ENCODE data around the gene PRDX5. TPM values are rescaled to one million over a fixed set of nuclear protein-coding genes. Genes with fewer than 3 reads are reported as not detected.
A peak's percentile ranks its signal among the peaks of the same experiment; 100 is the strongest.

Gene PRDX5
- total and polyA plus RNA-seq, 2 donors (not counting 1 experiment from before 2014, with no cell fraction given): 50.4 to 95.5 TPM

DNA sequence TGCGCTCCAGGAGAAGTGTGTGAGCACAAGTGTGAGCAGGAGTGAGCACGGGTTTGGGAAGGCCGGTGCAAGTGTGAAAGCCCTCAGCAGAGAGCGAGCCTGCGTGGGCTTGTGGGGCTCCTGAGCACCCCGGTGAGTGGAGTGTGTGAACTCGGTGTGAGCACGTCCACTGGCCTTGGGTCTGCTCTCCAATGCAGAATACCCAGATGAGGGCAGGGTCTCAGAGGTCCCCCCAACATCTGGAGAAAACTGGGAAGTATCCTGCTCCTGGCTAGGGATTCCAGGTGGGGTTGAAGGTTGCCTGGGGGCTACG, 11.4 kb upstream of the PRDX5 start:
- peaks cover 11 to 27% of the 10 kb centered on the region in 2 donors for H3K4me1 ChIP-seq (ENCODE audit: control insufficient read depth in 2 of 2, insufficient read depth in 2 of 2, low read length in 2 of 2)
- Mint-ChIP-seq H3K27ac (peak overlapping the region; percentile 95), H3K27me3 (no peaks in the 10 kb centered on the region), H3K9me3 (ENCODE audit: insufficient read depth) (no peaks in the 10 kb centered on the region), H3K4me1 (peaks cover 19% of the 10 kb centered on the region), H3K4me3 (peak overlapping the region; percentile 98)
- peaks cover 0 to 12% (median 3%) of the 10 kb centered on the region in 4 experiments for H3K27me3 ChIP-seq (replicated peaks in 1 of 4; ENCODE audit: control extremely low read depth in 1 of 4, control insufficient read depth in 3 of 4, insufficient read depth in 4 of 4, low read length in 3 of 4)
- H3K27ac ChIP-seq (ENCODE audit: low read length in 2 of 2): peak overlapping the region in 1 of 2 donors; percentile 66
- no peak for DNase-seq
- ATAC-seq (ENCODE audit: low read depth): no peak
- ChIA-PET POLR2A (no interaction called here), CTCF (interaction anchor here (2.6 to 5.3 kb wide), 2 partner anchors 11 to 48 kb away, joined by 11 to 52 read pairs; partner anchors contain the start of genes PRDX5 and TRMT112)
- peaks cover 22% of the 10 kb centered on the region for H4K20me1 ChIP-seq (ENCODE audit: control insufficient read depth, insufficient read depth, low read length, poor library complexity, severe bottlenecking)
- no peak for TF ChIP-seq EZH2 (IDR thresholded peaks at IDR 0.05; ENCODE audit: borderline replicate concordance, insufficient read depth, low read depth, low read length, poor library complexity, severe bottlenecking)
- TF ChIP-seq, protein P1, sequence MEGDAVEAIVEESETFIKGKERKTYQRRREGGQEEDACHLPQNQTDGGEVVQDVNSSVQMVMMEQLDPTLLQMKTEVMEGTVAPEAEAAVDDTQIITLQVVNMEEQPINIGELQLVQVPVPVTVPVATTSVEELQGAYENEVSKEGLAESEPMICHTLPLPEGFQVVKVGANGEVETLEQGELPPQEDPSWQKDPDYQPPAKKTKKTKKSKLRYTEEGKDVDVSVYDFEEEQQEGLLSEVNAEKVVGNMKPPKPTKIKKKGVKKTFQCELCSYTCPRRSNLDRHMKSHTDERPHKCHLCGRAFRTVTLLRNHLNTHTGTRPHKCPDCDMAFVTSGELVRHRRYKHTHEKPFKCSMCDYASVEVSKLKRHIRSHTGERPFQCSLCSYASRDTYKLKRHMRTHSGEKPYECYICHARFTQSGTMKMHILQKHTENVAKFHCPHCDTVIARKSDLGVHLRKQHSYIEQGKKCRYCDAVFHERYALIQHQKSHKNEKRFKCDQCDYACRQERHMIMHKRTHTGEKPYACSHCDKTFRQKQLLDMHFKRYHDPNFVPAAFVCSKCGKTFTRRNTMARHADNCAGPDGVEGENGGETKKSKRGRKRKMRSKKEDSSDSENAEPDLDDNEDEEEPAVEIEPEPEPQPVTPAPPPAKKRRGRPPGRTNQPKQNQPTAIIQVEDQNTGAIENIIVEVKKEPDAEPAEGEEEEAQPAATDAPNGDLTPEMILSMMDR (IDR thresholded peaks at IDR 0.05): no peak
- H3K9me3 ChIP-seq (ENCODE audit: control extremely low read depth in 1 of 3, control insufficient read depth in 2 of 3, insufficient read depth in 1 of 3, low read length in 2 of 3): peaks cover 0 to 3% (median 0%) of the 10 kb centered on the region in 3 donors
- peaks cover 40% of the 10 kb centered on the region for H3K79me2 ChIP-seq (ENCODE audit: control insufficient read depth, insufficient read depth, low read length)
- intact Hi-C loops (cut with micrococcal nuclease): loop anchor here (1.0 to 10.0 kb wide), 2 partner anchors 49 to 472 kb away; partner anchors contain the start of gene MARK2
- H3K4me2 ChIP-seq (replicated peaks; ENCODE audit: low read depth, low read length, poor library complexity, severe bottlenecking): peak overlapping the region; percentile 76
- H2AFZ ChIP-seq (ENCODE audit: insufficient read depth, low read depth, low read length, poor library complexity, severe bottlenecking): peak overlapping the region; percentile 77
- H3K9ac ChIP-seq (ENCODE audit: low read length): peak overlapping the region; percentile 84
- peak overlapping the region; percentile 56 to 87 (median 79) for H3K4me3 ChIP-seq (ENCODE audit: control extremely low read depth in 1 of 5, extremely low read depth in 1 of 5, insufficient read depth in 1 of 5, low read depth in 2 of 5, low read length in 4 of 5)
- WGBS (ENCODE audit: insufficient coverage): 24% methylated on average over 9 of the region's 9 CpGs
- peaks cover 0 to 9% of the 10 kb centered on the region in 2 experiments for H3K36me3 ChIP-seq (replicated peaks in 1 of 2; ENCODE audit: control extremely low read depth in 1 of 2, control insufficient read depth in 1 of 2, extremely low read depth in 1 of 2, insufficient read depth in 2 of 2, low read length in 1 of 2)

DNA sequence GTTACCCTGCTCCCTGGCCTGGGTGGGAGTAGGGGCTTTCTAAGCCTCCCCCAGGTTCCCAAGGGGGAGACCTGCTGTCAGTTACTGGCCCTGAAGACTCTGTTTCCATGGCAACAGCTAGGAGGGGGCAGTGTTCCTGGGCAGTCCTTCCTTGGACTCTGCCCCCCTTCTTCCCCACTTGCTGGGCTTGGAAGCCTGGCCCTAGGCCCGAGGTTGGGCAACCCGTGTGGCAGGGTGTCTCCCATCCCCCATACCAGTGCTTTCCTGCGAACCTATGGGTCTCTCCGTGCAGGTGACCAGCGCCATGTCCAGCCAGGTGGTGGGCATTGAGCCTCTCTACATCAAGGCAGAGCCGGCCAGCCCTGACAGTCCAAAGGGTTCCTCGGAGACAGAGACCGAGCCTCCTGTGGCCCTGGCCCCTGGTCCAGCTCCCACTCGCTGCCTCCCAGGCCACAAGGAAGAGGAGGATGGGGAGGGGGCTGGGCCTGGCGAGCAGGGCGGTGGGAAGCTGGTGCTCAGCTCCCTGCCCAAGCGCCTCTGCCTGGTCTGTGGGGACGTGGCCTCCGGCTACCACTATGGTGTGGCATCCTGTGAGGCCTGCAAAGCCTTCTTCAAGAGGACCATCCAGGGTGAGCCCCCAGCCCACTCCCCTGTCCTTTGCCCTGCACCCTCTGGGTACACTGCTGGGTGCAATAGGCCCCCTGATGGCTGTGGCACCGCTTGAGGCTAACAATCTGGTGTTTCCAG, 10.9 kb upstream of the PRDX5 start:
- Mint-ChIP-seq H3K4me1 (peaks cover 16% of the 10 kb centered on the region), H3K27ac (peak overlapping the region; percentile 28), H3K4me3 (peak overlapping the region; percentile 98), H3K27me3 (no peaks in the 10 kb centered on the region), H3K9me3 (ENCODE audit: insufficient read depth) (no peaks in the 10 kb centered on the region)
- Histone ChIP-seq H2AFZ (ENCODE audit: insufficient read depth, low read depth, low read length, poor library complexity, severe bottlenecking) (no peak overlapping the region), H3K79me2 (ENCODE audit: control insufficient read depth, insufficient read depth, low read length) (peaks cover 42% of the 10 kb centered on the region), H3K4me3 (ENCODE audit: control extremely low read depth in 1 of 5, extremely low read depth in 1 of 5, insufficient read depth in 1 of 5, low read depth in 2 of 5, low read length in 4 of 5) (peak overlapping the region in 4 of 5 experiments; percentile 70 to 87 (median 80)), H4K20me1 (ENCODE audit: control insufficient read depth, insufficient read depth, low read length, poor library complexity, severe bottlenecking) (peaks cover 22% of the 10 kb centered on the region), H3K4me2 (replicated peaks; ENCODE audit: low read depth, low read length, poor library complexity, severe bottlenecking) (peak overlapping the region; percentile 76), H3K9ac (ENCODE audit: low read length) (peak overlapping the region; percentile 84), H3K27me3 (replicated peaks in 1 of 4; ENCODE audit: control extremely low read depth in 1 of 4, control insufficient read depth in 3 of 4, insufficient read depth in 4 of 4, low read length in 3 of 4) (peaks cover 0 to 6% (median under 1%) of the 10 kb centered on the region in 4 experiments), H3K36me3 (replicated peaks in 1 of 2; ENCODE audit: control extremely low read depth in 1 of 2, control insufficient read depth in 1 of 2, extremely low read depth in 1 of 2, insufficient read depth in 2 of 2, low read length in 1 of 2) (peaks cover 0 to 9% of the 10 kb centered on the region in 2 experiments), H3K9me3 (ENCODE audit: control extremely low read depth in 1 of 3, control insufficient read depth in 2 of 3, insufficient read depth in 1 of 3, low read length in 2 of 3) (no peaks in the 10 kb centered on the region), H3K4me1 (ENCODE audit: control insufficient read depth in 2 of 2, insufficient read depth in 2 of 2, low read length in 2 of 2) (peaks cover 11 to 26% of the 10 kb centered on the region in 2 donors), H3K27ac (ENCODE audit: low read length in 2 of 2) (peak overlapping the region in 1 of 2 donors; percentile 66)
- ATAC-seq (ENCODE audit: low read depth) (no peak), DNase-seq (no peak)
- intact Hi-C loops (cut with micrococcal nuclease): loop anchor here (1.0 to 10.0 kb wide), 2 partner anchors 48 to 472 kb away; partner anchors contain the start of gene MARK2
- TF ChIP-seq, protein P1 (IDR thresholded peaks at IDR 0.05): no peak
- TF ChIP-seq EZH2 (IDR thresholded peaks at IDR 0.05; ENCODE audit: borderline replicate concordance, insufficient read depth, low read depth, low read length, poor library complexity, severe bottlenecking): no peak
- ChIA-PET CTCF (interaction anchor here (0.8 to 5.3 kb wide), 3 partner anchors 10 to 48 kb away, joined by 3 to 52 read pairs (median 11); partner anchors contain the start of genes PRDX5 and TRMT112), POLR2A (interaction anchor here (0.7 kb wide), 1 partner anchor 30 kb away, joined by 3 read pairs; no protein-coding TSS in a partner anchor)
- 90% methylated on average over 14 of the region's 15 CpGs for WGBS (ENCODE audit: insufficient coverage)

All from B cell (primary cell).